ENCODE results near the gene GASK1A.
A peak's percentile ranks its signal among the peaks of the same experiment; 100 is the strongest.

The GASK1A gene

GRCh38 chr3:43015991-43016865, 37.1 kb downstream of the GASK1A start:
- DNase-seq, result no peak

GRCh38 chr3:43017004-43017403, 37.9 kb downstream of the GASK1A start:
- DNase-seq, result no peak

- no peak for DNase-seq
Measured at GRCh38 chr3:43017593-43018195, 38.6 kb downstream of the GASK1A start.

- DNase-seq, result no peak
Measured at GRCh38 chr3:43018246-43018645, 39.1 kb downstream of the GASK1A start.

GRCh38 chr3:43019006-43019809, 40.1 kb downstream of the GASK1A start:
- DNase-seq, result no peak

- DNase-seq, result no peak
Measured at GRCh38 chr3:43019826-43020225, 40.7 kb downstream of the GASK1A start.

GRCh38 chr3:43021186-43021585, 42.1 kb downstream of the GASK1A start:
- no peak for DNase-seq

GRCh38 chr3:43022121-43022520, 43.0 kb downstream of the GASK1A start:
- DNase-seq, result no peak

GRCh38 chr3:43023066-43023465, 44.0 kb downstream of the GASK1A start:
- DNase-seq, result no peak

- DNase-seq, result no peak
Measured at GRCh38 chr3:43023746-43024145, 44.6 kb downstream of the GASK1A start.

GRCh38 chr3:43024181-43024885, 45.2 kb downstream of the GASK1A start:
- DNase-seq, result peak in 1 of 4 experiments; percentile 23

GRCh38 chr3:43025423-43025822, 46.3 kb downstream of the GASK1A start:
- no peak for DNase-seq

- no peak for DNase-seq
Measured at GRCh38 chr3:43028001-43028400, 48.9 kb downstream of the GASK1A start.

- no peak for DNase-seq
Measured at GRCh38 chr3:43028678-43029490, 49.8 kb downstream of the GASK1A start.

- DNase-seq, result no peak
Measured at GRCh38 chr3:43030162-43030935, 51.2 kb downstream of the GASK1A start.

- no peak for DNase-seq
Measured at GRCh38 chr3:43031485-43031884, 52.4 kb downstream of the GASK1A start.

GRCh38 chr3:43031889-43032545, 52.9 kb downstream of the GASK1A start:
- no peak for DNase-seq

- DNase-seq, result no peak
Measured at GRCh38 chr3:43032646-43033628, 53.8 kb downstream of the GASK1A start.

- DNase-seq, result no peak
Measured at GRCh38 chr3:43034200-43034599, 55.1 kb downstream of the GASK1A start.

All from activated CD4-positive, CD25-positive, alpha-beta regulatory T cell (primary cell).